Right lobe of liver (tissue), 6 donors: Measurements from ENCODE around the gene DUSP7. TPM values are rescaled to one million over a fixed set of nuclear protein-coding genes. Genes with fewer than 3 reads are reported as not detected.

Experiments
- ATAC-seq, 4 donors: fragments of 200-7000 bp; cut with Tn5 transposase; one replicate each; pipeline ENCODE4 v1.9.1; 2020; ENCODE audit warnings: mild to moderate bottlenecking in 4 of 4, moderate library complexity in 4 of 4
- DNase-seq, 3 donors: peaks; one replicate each; pipeline ENCODE4 v3.0.0-alpha.2; 2020
- H3K27ac ChIP-seq, 3 donors: fragments of 200-600 bp; one replicate each; pipeline ENCODE4 v1.8.0; 2022
- H3K27me3 ChIP-seq, 2 donors: fragments of 200-600 bp; one replicate each; pipeline ENCODE4 v1.8.0; 2022
- H3K36me3 ChIP-seq, 4 donors: fragments of 200-600 bp; sonication (generic) in 1 of 4; one replicate each; pipeline versions ENCODE4 v1.5.1 to v1.8.0; 2017 to 2022; ENCODE audit warnings: control low read depth in 1 of 4
- H3K4me1 ChIP-seq, 4 donors: fragments of 200-600 bp; sonication (generic) in 1 of 4; one replicate each; pipeline versions ENCODE4 v1.5.1 to v1.8.0; 2017 to 2022; ENCODE audit warnings: control low read depth in 1 of 4
- H3K4me3 ChIP-seq, 3 donors: fragments of 200-600 bp; one replicate each; pipeline ENCODE4 v1.8.0; 2022
- H3K9me3 ChIP-seq, 4 donors: fragments of 200-600 bp; sonication (generic) in 1 of 4; one replicate each; pipeline versions ENCODE4 v1.5.1 to v1.8.0; 2017 to 2022; ENCODE audit warnings: control low read depth in 1 of 4
- POLR2A ChIP-seq: fragments of 450-650 bp; IDR thresholded peaks from one replicate; pipeline ENCODE4 v1.6.1; 2017; ENCODE audit warnings: antibody characterized with exemption, mild to moderate bottlenecking
- WGBS: methylation state at CpG from one replicate; pipeline ENCODE4 v1.1.6; 2018; ENCODE audit warnings: low coverage, low lambda C conversion rate; ENCODE audit not compliant: insufficient coverage; ENCODE audit errors: missing lambda C conversion rate; 5-methylcytosine and 5-hydroxymethylcytosine counted together
- intact Hi-C, 2 donors: fragments of 100-400 bp; cut with DNase I; formaldehyde crosslinking; loops; one replicate each; pipeline versions ENCODE4 v1.11.2 to v1.14.1; 2022
- total RNA-seq, 6 experiments: library from RNA; depleted of rRNA in 2 of 6; stranded (reverse); fragments of >200 nt in 2 of 6; fragmentation: NEBNext Ultra II Directional in 3 of 6; extraction: Animal tissue kit (Norgen Biotek cat#: 25700) in 3 of 6; gene quantifications; one replicate each; pipeline versions ENCODE4 v1.1.0 to v1.2.4, GENCODE V29; 2016 to 2023
- TF ChIP-seq, protein P1 (sequence below), 4 donors: fragments of 200-600 bp in 3 of 4; fragments of 450-650 bp in 1 of 4; IDR thresholded peaks; one replicate each; pipeline versions ENCODE4 v1.5.1 to v1.8.0; 2016 to 2022; ENCODE audit warnings: antibody characterized with exemption in 4 of 4, mild to moderate bottlenecking in 2 of 4
- donor health status: DM: no; HTN: yes; CAD: no.
- donor health status: DM: no; HTN: no; CAD: no.
- donor health status: DM: no; HTN: no; CAD: no.
- donor health status: DM: no; HTN: yes; CAD: no.
- donor health status: DM: no; HTN: yes; CAD: no.

The DUSP7 gene
- total RNA-seq, 6 experiments from 2014 or later, result 3.0 to 4.2 (median 3.5) TPM

GRCh38 chr3:52086976-52087663, 30.7 kb upstream of the DUSP7 start:
- Histone ChIP-seq H3K9me3 (no peaks in the 10 kb centered on the region), H3K4me3 (no peak overlapping the region), H3K27me3 (no peaks in the 10 kb centered on the region), H3K27ac (no peak overlapping the region), H3K36me3 (no peaks in the 10 kb centered on the region), H3K4me1 (peaks cover 0 to 11% (median 0%) of the 10 kb centered on the region in 4 donors)
- ATAC-seq, result peak in 2 of 4 donors; percentile 15 to 16
- intact Hi-C loops, result no loop called here
- DNase-seq, result peak in 1 of 3 donors; percentile 22
- WGBS, result 95% methylated on average over 6 of the region's 8 CpGs
- no peak for TF ChIP-seq POLR2A
- TF ChIP-seq, protein P1, sequence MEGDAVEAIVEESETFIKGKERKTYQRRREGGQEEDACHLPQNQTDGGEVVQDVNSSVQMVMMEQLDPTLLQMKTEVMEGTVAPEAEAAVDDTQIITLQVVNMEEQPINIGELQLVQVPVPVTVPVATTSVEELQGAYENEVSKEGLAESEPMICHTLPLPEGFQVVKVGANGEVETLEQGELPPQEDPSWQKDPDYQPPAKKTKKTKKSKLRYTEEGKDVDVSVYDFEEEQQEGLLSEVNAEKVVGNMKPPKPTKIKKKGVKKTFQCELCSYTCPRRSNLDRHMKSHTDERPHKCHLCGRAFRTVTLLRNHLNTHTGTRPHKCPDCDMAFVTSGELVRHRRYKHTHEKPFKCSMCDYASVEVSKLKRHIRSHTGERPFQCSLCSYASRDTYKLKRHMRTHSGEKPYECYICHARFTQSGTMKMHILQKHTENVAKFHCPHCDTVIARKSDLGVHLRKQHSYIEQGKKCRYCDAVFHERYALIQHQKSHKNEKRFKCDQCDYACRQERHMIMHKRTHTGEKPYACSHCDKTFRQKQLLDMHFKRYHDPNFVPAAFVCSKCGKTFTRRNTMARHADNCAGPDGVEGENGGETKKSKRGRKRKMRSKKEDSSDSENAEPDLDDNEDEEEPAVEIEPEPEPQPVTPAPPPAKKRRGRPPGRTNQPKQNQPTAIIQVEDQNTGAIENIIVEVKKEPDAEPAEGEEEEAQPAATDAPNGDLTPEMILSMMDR (IDR thresholded peaks at IDR 0.05), result no peak

GRCh38 chr3:52086461-52086860, 30.1 kb upstream of the DUSP7 start:
- TF ChIP-seq, protein P1 (IDR thresholded peaks at IDR 0.05), result no peak
- TF ChIP-seq POLR2A, result no peak
- H3K4me3 ChIP-seq, result no peak overlapping the region

GRCh38 chr3:52085681-52086282, 29.4 kb upstream of the DUSP7 start:
- no peak overlapping the region for H3K27ac ChIP-seq
- intact Hi-C loops, result no loop called here
- no peaks in the 10 kb centered on the region for H3K27me3 ChIP-seq
- no peak overlapping the region for H3K4me3 ChIP-seq
- no peak for TF ChIP-seq POLR2A
- peaks cover 0 to 11% (median 0%) of the 10 kb centered on the region in 4 donors for H3K4me1 ChIP-seq
- H3K36me3 ChIP-seq, result no peaks in the 10 kb centered on the region
- WGBS, result 77% methylated on average over 6 of the region's 10 CpGs
- no peak for ATAC-seq
- DNase-seq, result peak in 1 of 3 donors; percentile 28
- H3K9me3 ChIP-seq, result no peaks in the 10 kb centered on the region

More at GRCh38 chr3:52086461-52086860, 30.1 kb upstream of the DUSP7 start:
- 100% methylated on average over 2 of the region's 6 CpGs for WGBS
- Histone ChIP-seq H3K27ac (no peak overlapping the region), H3K9me3 (no peaks in the 10 kb centered on the region), H3K4me1 (peaks cover 0 to 11% (median 0%) of the 10 kb centered on the region in 4 donors), H3K36me3 (no peaks in the 10 kb centered on the region), H3K27me3 (no peaks in the 10 kb centered on the region)
- DNase-seq, result peak in 1 of 3 donors; percentile 23
- no peak for ATAC-seq
- intact Hi-C loops, result no loop called here

DNA sequence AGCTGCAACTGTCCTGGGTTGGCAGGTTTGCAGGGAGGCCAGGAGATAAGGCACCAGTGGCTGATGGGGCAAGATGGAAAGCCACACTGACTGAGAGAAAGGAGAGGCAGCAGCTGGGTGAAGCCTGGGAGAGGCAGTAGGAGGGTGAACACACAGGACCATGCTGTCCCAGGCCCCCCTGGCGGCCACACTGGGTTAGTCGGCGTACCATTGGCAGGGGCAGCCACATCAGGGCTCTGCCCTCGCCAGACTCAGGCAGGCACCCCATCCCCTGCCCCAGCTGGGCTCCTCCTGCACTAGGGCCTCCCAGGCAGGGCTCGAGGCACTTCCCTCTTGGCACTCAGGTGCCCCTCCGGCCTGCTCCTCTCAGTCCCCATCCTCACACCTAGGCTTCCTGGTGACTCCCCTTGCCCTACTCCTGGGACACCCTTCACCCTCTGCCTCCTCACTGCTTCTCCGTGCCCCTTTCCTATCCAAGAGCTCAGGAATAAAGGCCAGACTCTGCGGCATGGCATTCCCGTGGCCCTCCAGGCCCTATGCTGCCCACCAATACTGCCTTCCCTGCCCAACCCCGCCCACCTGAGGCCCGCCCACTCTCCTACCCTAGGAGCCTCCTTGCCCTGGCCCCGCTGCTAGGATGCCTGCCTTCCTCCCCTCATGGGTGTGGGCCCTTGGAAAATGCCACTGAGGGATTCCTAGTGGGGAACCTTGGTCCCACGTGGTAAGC, 28.7 kb upstream of the DUSP7 start:
- no peaks in the 10 kb centered on the region for H3K27me3 ChIP-seq
- no peak overlapping the region for H3K4me3 ChIP-seq
- peaks cover 0 to 11% (median 0%) of the 10 kb centered on the region in 4 donors for H3K4me1 ChIP-seq
- peak in 1 of 3 donors; percentile 36 for DNase-seq
- whole genome bisulfite sequencing, result 100% methylated on average over 5 of the region's 13 CpGs
- H3K27ac ChIP-seq, result no peak overlapping the region
- no peak for ATAC-seq
- intact Hi-C loops, result no loop called here
- H3K36me3 ChIP-seq, result no peaks in the 10 kb centered on the region
- TF ChIP-seq, protein P1 (IDR thresholded peaks at IDR 0.05), result no peak
- H3K9me3 ChIP-seq, result no peaks in the 10 kb centered on the region
